Lung (tissue), 12 donors: ENCODE measurements around the gene BDKRB2. TPM values are rescaled to one million over a fixed set of nuclear protein-coding genes. Genes with fewer than 3 reads are reported as not detected.

Experiments
- ATAC-seq: fragments of 200-7000 bp; cut with Tn5 transposase; one replicate; pipeline ENCODE4 v1.9.1; 2020; ENCODE audit warnings: moderate number of reproducible peaks; ENCODE audit not compliant: insufficient read depth, low FRiP score
- DNase-seq, 3 donors: peaks; one replicate each; pipeline ENCODE4 v3.0.0-alpha.2; 2013 to 2017
- H3K27ac ChIP-seq, 2 donors: one replicate each; pipeline ENCODE4 v1.5.1; 2013; ENCODE audit warnings: mild to moderate bottlenecking in 2 of 2, moderate library complexity in 2 of 2, control low read depth in 1 of 2, inconsistent platforms in 1 of 2, low read depth in 1 of 2, low read length in 1 of 2
- H3K27me3 ChIP-seq, 3 donors: one replicate each; pipeline ENCODE4 v1.5.1; 2013; ENCODE audit warnings: low read length in 2 of 3; ENCODE audit not compliant: control insufficient read depth in 3 of 3, insufficient read depth in 3 of 3
- H3K36me3 ChIP-seq, 4 donors: one replicate each; pipeline ENCODE4 v1.5.1; 2013; ENCODE audit warnings: low read length in 4 of 4, mild to moderate bottlenecking in 1 of 4, moderate library complexity in 1 of 4; ENCODE audit not compliant: control insufficient read depth in 4 of 4, insufficient read depth in 4 of 4
- H3K4me1 ChIP-seq, 5 donors: one replicate each; pipeline ENCODE4 v1.5.1; 2013; ENCODE audit warnings: low read length in 5 of 5, mild to moderate bottlenecking in 2 of 5, moderate library complexity in 1 of 5; ENCODE audit not compliant: control insufficient read depth in 5 of 5, insufficient read depth in 5 of 5
- H3K4me3 ChIP-seq: one replicate; pipeline ENCODE4 v1.5.1; 2013; ENCODE audit warnings: mild to moderate bottlenecking, control low read depth, moderate library complexity
- H3K9ac ChIP-seq, 2 donors: one replicate each; pipeline ENCODE4 v1.5.1; 2013; ENCODE audit warnings: low read length in 2 of 2, control low read depth in 1 of 2; ENCODE audit not compliant: insufficient read depth in 1 of 2
- H3K9me3 ChIP-seq, 4 donors: one replicate each; pipeline ENCODE4 v1.5.1; 2013; ENCODE audit warnings: low read length in 3 of 4, mild to moderate bottlenecking in 1 of 4, moderate library complexity in 1 of 4; ENCODE audit not compliant: control insufficient read depth in 4 of 4, insufficient read depth in 3 of 4
- WGBS, 2 donors: extraction: QIAGEN DNeasy Blood & Tissue Kit; methylation state at CpG; one replicate each; pipeline ENCODE4 v1.1.7; 2013; 5-methylcytosine and 5-hydroxymethylcytosine counted together
- polyA plus RNA-seq, 2 donors: library from polyadenylated mRNA; stranded (reverse); fragments of 200-250 nt; gene quantifications; one replicate each; pipeline ENCODE4 v1.2.1, GENCODE V29; 2013
- total RNA-seq, 2 donors: library from RNA; depleted of rRNA in 1 of 2; stranded (reverse); fragments of >200 nt in 1 of 2; gene quantifications; one replicate each; pipeline ENCODE4 v1.2.1, GENCODE V29; 2014 to 2021
- TF ChIP-seq, protein P1 (sequence below): IDR thresholded peaks from 2 replicates; pipeline ENCODE4 v1.5.1; 2012; ENCODE audit warnings: mild to moderate bottlenecking; ENCODE audit errors: control extremely low read depth, extremely low read depth
- donor health status: control.
- donor health status: control.
- donor health status: Bipolar disorder and iron deficiency.
- donor health status: healthy.
- donor health status: DM: yes; HTN: yes; CAD: no.

BDKRB2 gene
- total and polyA plus RNA-seq, 4 donors: 0.77 to 5.8 (median 2.4) TPM

DNA sequence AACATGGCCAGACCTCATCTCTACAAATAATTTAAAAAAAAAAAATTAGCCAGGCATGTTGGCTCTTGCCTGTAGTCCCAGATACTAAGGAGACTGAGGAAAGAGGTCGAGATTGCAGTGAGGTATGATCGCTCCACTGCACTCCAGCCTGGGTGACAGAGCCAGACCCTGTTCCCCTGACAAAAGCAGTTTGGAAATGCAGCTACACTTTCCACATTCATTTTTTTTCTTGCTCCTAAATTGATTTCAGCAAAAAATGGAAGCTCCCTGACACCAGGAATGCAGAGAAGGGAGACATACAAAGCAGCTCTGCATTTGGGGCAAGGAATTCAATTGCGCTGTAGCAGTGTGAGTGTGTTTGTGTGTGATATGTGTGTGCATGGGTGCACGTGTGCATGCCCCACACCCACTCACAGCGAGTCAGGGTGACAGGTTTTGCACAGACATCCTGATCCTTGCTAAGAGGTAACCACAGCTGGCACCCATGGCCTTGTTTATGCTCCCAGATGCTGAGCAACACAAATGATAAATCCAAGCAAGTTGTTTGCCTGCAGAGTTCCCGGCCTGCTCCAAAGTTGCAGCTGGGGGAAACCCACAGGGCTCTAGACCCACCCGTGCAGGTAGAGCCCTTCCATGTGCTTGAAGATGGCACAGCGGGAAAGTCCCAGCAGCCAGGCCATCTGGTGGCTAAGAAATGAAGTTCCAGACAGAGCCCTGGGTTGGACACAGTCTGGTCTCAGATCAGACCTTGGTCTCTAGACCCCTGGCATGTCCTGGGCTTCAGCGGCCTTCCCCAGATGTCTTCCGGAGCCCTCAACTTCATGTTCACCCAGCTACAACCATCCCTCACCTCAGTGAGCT is 25.9 kb upstream of the BDKRB2 start:
- H3K4me1 ChIP-seq: peaks cover 0 to 36% (median 19%) of the 10 kb centered on the region in 5 donors
- no peak overlapping the region for H3K4me3 ChIP-seq
- DNase-seq: no peak
- ATAC-seq: no peak
- no peaks in the 10 kb centered on the region for H3K36me3 ChIP-seq
- TF ChIP-seq, protein P1, sequence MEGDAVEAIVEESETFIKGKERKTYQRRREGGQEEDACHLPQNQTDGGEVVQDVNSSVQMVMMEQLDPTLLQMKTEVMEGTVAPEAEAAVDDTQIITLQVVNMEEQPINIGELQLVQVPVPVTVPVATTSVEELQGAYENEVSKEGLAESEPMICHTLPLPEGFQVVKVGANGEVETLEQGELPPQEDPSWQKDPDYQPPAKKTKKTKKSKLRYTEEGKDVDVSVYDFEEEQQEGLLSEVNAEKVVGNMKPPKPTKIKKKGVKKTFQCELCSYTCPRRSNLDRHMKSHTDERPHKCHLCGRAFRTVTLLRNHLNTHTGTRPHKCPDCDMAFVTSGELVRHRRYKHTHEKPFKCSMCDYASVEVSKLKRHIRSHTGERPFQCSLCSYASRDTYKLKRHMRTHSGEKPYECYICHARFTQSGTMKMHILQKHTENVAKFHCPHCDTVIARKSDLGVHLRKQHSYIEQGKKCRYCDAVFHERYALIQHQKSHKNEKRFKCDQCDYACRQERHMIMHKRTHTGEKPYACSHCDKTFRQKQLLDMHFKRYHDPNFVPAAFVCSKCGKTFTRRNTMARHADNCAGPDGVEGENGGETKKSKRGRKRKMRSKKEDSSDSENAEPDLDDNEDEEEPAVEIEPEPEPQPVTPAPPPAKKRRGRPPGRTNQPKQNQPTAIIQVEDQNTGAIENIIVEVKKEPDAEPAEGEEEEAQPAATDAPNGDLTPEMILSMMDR: no peak
- no peaks in the 10 kb centered on the region for H3K27me3 ChIP-seq
- H3K27ac ChIP-seq: no peak overlapping the region
- no peaks in the 10 kb centered on the region for H3K9me3 ChIP-seq
- H3K9ac ChIP-seq: no peak overlapping the region
- WGBS, 2 donors: 81 to 85% methylated on average over 10 of the region's 10 CpGs

DNA sequence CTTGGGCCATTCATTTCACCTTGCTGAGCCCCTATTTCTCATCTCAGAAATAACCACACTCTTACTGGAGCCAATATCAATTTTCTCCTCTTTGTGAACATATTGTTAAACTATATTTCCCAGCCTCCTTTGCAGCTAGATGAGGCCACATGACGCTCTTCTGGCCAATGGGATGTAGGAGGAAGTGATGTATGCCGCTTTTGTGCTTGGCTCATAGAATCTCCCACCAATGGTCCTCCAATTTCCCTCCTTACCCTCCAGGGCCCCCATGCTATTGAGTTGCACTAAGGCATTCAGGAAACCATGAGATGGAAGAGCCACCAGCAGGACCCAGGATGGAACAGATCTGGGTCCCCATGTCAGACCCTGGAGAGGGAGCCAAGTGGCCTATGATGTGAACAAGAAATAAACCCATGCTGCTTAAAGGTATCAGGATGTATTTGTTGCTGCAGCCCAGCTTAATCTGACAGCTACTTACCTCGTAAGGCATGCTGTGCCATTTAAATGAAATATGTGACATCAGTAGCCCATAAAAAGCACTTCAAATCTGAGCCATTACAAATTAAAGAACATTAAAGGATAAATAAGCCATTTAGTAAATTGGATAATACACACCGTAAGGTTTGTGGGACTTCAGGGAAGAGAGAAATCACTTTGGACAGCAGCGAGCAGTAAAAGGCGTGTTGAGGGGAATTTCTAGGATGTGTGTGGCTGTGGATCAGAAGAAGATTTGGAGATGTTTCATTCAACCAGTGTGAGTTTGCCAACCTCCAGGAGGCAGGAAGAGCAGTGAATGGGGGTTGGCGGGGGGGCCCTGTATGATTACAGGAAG is 24.4 kb upstream of the BDKRB2 start:
- no peaks in the 10 kb centered on the region for H3K27me3 ChIP-seq
- TF ChIP-seq, protein P1: no peak
- WGBS, 2 donors: 77 to 89% methylated on average over 7 of the region's 7 CpGs
- H3K27ac ChIP-seq: no peak overlapping the region
- no peak overlapping the region for H3K4me3 ChIP-seq
- no peaks in the 10 kb centered on the region for H3K36me3 ChIP-seq
- no peak for DNase-seq
- no peaks in the 10 kb centered on the region for H3K9me3 ChIP-seq
- ATAC-seq: no peak
- H3K4me1 ChIP-seq: peaks cover 0 to 36% (median 19%) of the 10 kb centered on the region in 5 donors
- H3K9ac ChIP-seq: no peak overlapping the region

DNA sequence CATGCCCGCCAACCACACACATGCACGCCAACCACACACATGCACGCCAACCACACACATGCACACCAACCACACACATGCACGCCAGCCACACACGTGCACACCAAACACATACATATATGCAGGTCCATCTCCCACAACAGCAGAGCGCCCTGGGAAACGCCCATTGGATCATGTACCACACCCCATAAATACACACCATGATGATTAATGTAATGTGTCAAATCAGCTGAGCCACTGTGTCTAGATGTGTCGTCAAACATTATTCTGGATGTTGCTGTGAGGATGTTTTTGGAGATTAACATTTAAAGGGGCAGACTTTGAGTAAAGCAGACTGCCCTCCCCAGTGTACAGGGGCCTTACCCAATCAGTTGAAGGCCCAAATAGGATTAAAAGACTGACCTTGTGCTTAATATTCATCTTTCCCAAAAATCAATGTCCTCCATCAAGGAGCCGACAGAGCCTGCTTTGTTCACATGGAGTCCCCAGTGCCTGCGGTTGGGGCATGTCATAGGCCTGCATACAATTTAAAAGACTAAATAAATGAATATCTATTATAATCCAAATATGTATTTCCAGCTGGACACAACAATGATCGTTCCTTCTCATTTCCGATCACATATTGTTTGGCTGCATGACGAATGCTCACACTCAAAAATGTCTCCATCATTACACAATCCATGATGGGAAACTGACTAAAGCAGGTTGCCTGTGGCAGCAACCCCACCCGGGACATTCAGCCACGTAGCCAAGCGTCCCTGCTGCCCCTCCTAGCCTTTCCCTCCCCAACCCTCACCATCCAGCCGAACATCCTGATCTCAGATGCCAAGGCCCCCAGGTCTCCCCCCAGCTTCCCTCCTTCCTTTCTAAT is 23.2 kb upstream of the BDKRB2 start:
- DNase-seq: no peak
- Histone ChIP-seq H3K4me3 (no peak overlapping the region), H3K4me1 (peaks cover 0 to 32% (median 15%) of the 10 kb centered on the region in 5 donors), H3K9ac (no peak overlapping the region), H3K27ac (no peak overlapping the region), H3K9me3 (no peaks in the 10 kb centered on the region), H3K27me3 (no peaks in the 10 kb centered on the region), H3K36me3 (no peaks in the 10 kb centered on the region)
- WGBS, 2 donors: 79 to 84% methylated on average over 17 of the region's 17 CpGs
- no peak for ATAC-seq
- TF ChIP-seq, protein P1: no peak
